ENCODE measurements around the gene TLE1. TPM values are rescaled to one million over a fixed set of nuclear protein-coding genes. Genes with fewer than 3 reads are reported as not detected.

TLE1 gene
- total RNA-seq, 1 experiment from 2014 or later: 79.3 TPM

GRCh38 chr9:81626511-81626910, 62.8 kb downstream of the TLE1 start:
- no peak for TF ChIP-seq CTCF (conservative IDR thresholded peaks at IDR 0.05)
- Histone ChIP-seq H2BK120ac (ENCODE audit: low read depth, low read length, poor library complexity, severe bottlenecking) (no peak overlapping the region), H2BK15ac (ENCODE audit: low read depth, low read length) (no peak overlapping the region), H2BK12ac (ENCODE audit: insufficient read length, low read depth, low read length) (no peak overlapping the region), H3K23me2 (ENCODE audit: insufficient read length, low read depth, low read length, poor library complexity, severe bottlenecking) (no peaks in the 10 kb centered on the region), H2BK20ac (ENCODE audit: low read depth, low read length, poor library complexity, severe bottlenecking) (no peak overlapping the region), H4K91ac (ENCODE audit: insufficient read length, low read depth, low read length) (no peak overlapping the region), H2AK5ac (ENCODE audit: insufficient read length, low read length) (no peak overlapping the region), H3T11ph (ENCODE audit: low read length) (no peak overlapping the region), H2BK5ac (ENCODE audit: insufficient read length, low read length) (no peak overlapping the region), H3K4me2 (ENCODE audit: insufficient read depth, insufficient read length, low read length) (no peak overlapping the region), H3K27me3 (ENCODE audit: insufficient read depth, low read length) (no peaks in the 10 kb centered on the region), H2AFZ (ENCODE audit: low read length) (no peak overlapping the region), H3K79me1 (ENCODE audit: insufficient read depth, low read depth, low read length, poor library complexity, severe bottlenecking) (no peaks in the 10 kb centered on the region), H4K8ac (replicated peaks; ENCODE audit: insufficient read length, low read depth, low read length) (no peak overlapping the region), H3K9ac (ENCODE audit: extremely low read depth, insufficient read length, low read length) (no peak overlapping the region), H3K27ac (ENCODE audit: insufficient read length, low read depth, low read length) (no peak overlapping the region), H3K9me3 (ENCODE audit: control insufficient read depth, low read depth, low read length) (no peaks in the 10 kb centered on the region), H3K4me1 (ENCODE audit: insufficient read depth, low read length) (peaks cover 16% of the 10 kb centered on the region; the same call in 1 of the 2 replicates), H3K18ac (ENCODE audit: insufficient read length, low read depth, low read length) (no peak overlapping the region), H4K20me1 (ENCODE audit: control insufficient read depth, insufficient read depth, insufficient read length) (no peaks in the 10 kb centered on the region), H3K23ac (ENCODE audit: insufficient read length, low read depth, low read length) (no peak overlapping the region), H3K79me2 (ENCODE audit: insufficient read depth, low read length) (no peaks in the 10 kb centered on the region; the same call in 1 of the 2 replicates), H3K56ac (ENCODE audit: insufficient read length, low read depth, low read length) (no peak overlapping the region), H4K5ac (ENCODE audit: insufficient read length, low read depth, low read length) (no peak overlapping the region), H3K14ac (ENCODE audit: insufficient read depth, low read length) (no peak overlapping the region), H3K4ac (ENCODE audit: low read depth, low read length) (no peak overlapping the region)
- no peak for DNase-seq
- Mint-ChIP-seq H3K27me3 (ENCODE audit: low read depth) (no peaks in the 10 kb centered on the region), H3K27ac (no peak overlapping the region; a peak in 2 of 7 replicates), H3K9me3 (no peaks in the 10 kb centered on the region), H3K36me3 (ENCODE audit: insufficient read depth in 1 of 3, low read depth in 3 of 3) (peaks cover 0 to 13% (median under 1%) of the 10 kb centered on the region in 3 experiments; a peak in 5 of 7 replicates), H3K4me3 (no peak overlapping the region), H3K4me1 (peaks cover 51 to 54% of the 10 kb centered on the region in 2 experiments)
- no CpG with 5 or more reads among the region's 4 CpGs for WGBS (ENCODE audit: extremely low coverage, insufficient read length, low lambda C conversion rate)
